Hepatocyte (in vitro differentiated cells): ENCODE measurements around the gene SPATA20.

Experiments
- CTCF ChIP-seq: fragments of 200-600 bp; sonication (generic); IDR thresholded peaks from 2 replicates; pipeline ENCODE4 v1.5.1; 2016; ENCODE audit warnings: antibody characterized with exemption, mild to moderate bottlenecking; ENCODE audit not compliant: poor library complexity
- EZH2phosphoT487 ChIP-seq: fragments of 200-600 bp; sonication (generic); IDR thresholded peaks from one replicate; pipeline ENCODE4 v1.6.1; 2018; ENCODE audit warnings: antibody characterized with exemption, mild to moderate bottlenecking, low read depth, moderate library complexity; ENCODE audit not compliant: unreplicated experiment, severe bottlenecking

- TF ChIP-seq CTCF (no peak), EZH2phosphoT487 (no peak)
These were observed 2.5 kb upstream of the SPATA20 start for GRCh38 chr17:50544516-50544915.
